ENCODE results near the gene COPS6. TPM values are rescaled to one million over a fixed set of nuclear protein-coding genes. Genes with fewer than 3 reads are reported as not detected.

COPS6 gene
- total RNA-seq, 2 donors from 2014 or later = 109 to 121 TPM

- H3K9ac ChIP-seq (ENCODE audit: extremely low read depth, low read length, poor library complexity, severe bottlenecking) = no peak overlapping the region
- peaks cover 4% of the 10 kb centered on the region for H3K9me3 Mint-ChIP-seq
- H3K27ac Mint-ChIP-seq = no peak overlapping the region
- no peaks in the 10 kb centered on the region for H3K27me3 ChIP-seq (ENCODE audit: control insufficient read depth, insufficient read depth, low read length, poor library complexity, severe bottlenecking)
- WGBS, 2 experiments (ENCODE audit: insufficient coverage in 1 of 2, insufficient read length in 1 of 2) = 91 to 94% methylated on average over 3 of the region's 3 CpGs
- no peak overlapping the region for H3K4me3 Mint-ChIP-seq
- H3K36me3 ChIP-seq (ENCODE audit: control insufficient read depth, insufficient read depth, low read length) = peaks cover 3% of the 10 kb centered on the region
- no peak for TF ChIP-seq CTCF (conservative IDR thresholded peaks at IDR 0.05)
- H3K27ac ChIP-seq (ENCODE audit: low read depth, low read length) = no peak overlapping the region
- no peak overlapping the region for H3K4me3 ChIP-seq (ENCODE audit: low read length)
- H3K4me1 ChIP-seq (ENCODE audit: control insufficient read depth, insufficient read depth, low read length) = no peaks in the 10 kb centered on the region
- H3K4me1 Mint-ChIP-seq = peaks cover 15% of the 10 kb centered on the region
- H3K36me3 Mint-ChIP-seq (ENCODE audit: low read depth) = peaks cover 7% of the 10 kb centered on the region
- DNase-seq = no peak
- no peaks in the 10 kb centered on the region for H3K9me3 ChIP-seq (ENCODE audit: control insufficient read depth, low read length)
- no peaks in the 10 kb centered on the region for H3K27me3 Mint-ChIP-seq (ENCODE audit: insufficient read depth)
Observed at GRCh38 chr7:100085515-100085914, 3.3 kb upstream of the COPS6 start.

GRCh38 chr7:100087055-100087750 is 1.6 kb upstream of the COPS6 start:
- Mint-ChIP-seq H3K36me3 (ENCODE audit: low read depth) (peaks cover 18% of the 10 kb centered on the region), H3K27ac (no peak overlapping the region), H3K9me3 (no peaks in the 10 kb centered on the region), H3K4me1 (peaks cover 12% of the 10 kb centered on the region), H3K4me3 (no peak overlapping the region), H3K27me3 (ENCODE audit: insufficient read depth) (no peaks in the 10 kb centered on the region)
- no peaks in the 10 kb centered on the region for H3K9me3 ChIP-seq (ENCODE audit: control insufficient read depth, low read length)
- no peak overlapping the region for H3K4me3 ChIP-seq (ENCODE audit: low read length)
- H3K27me3 ChIP-seq (ENCODE audit: control insufficient read depth, insufficient read depth, low read length, poor library complexity, severe bottlenecking) = no peaks in the 10 kb centered on the region
- 65 to 91% methylated on average over 5 to 10 of the region's 10 CpGs for WGBS, 2 experiments (ENCODE audit: insufficient coverage in 1 of 2, insufficient read length in 1 of 2)
- peaks cover 20% of the 10 kb centered on the region for H3K36me3 ChIP-seq (ENCODE audit: control insufficient read depth, insufficient read depth, low read length)
- no peak overlapping the region for H3K27ac ChIP-seq (ENCODE audit: low read depth, low read length)
- no peaks in the 10 kb centered on the region for H3K4me1 ChIP-seq (ENCODE audit: control insufficient read depth, insufficient read depth, low read length)
- no peak for TF ChIP-seq CTCF (conservative IDR thresholded peaks at IDR 0.05)
- no peak for DNase-seq
- H3K9ac ChIP-seq (ENCODE audit: extremely low read depth, low read length, poor library complexity, severe bottlenecking) = no peak overlapping the region

GRCh38 chr7:100088095-100088620 is 611 bp upstream of the COPS6 start:
- WGBS, 2 experiments (ENCODE audit: insufficient coverage in 1 of 2, insufficient read length in 1 of 2) = 88 to 94% methylated on average over 8 to 11 of the region's 11 CpGs
- H3K27ac Mint-ChIP-seq = peak overlapping the region; percentile 94
- peak overlapping the region; percentile 68 for H3K9ac ChIP-seq (ENCODE audit: extremely low read depth, low read length, poor library complexity, severe bottlenecking)

More at GRCh38 chr7:100088095-100088620, 611 bp upstream of the COPS6 start:
- H3K4me3 Mint-ChIP-seq = peak overlapping the region; percentile 91
- no peak for TF ChIP-seq CTCF (conservative IDR thresholded peaks at IDR 0.05)
- H3K27me3 Mint-ChIP-seq (ENCODE audit: insufficient read depth) = no peaks in the 10 kb centered on the region
- Histone ChIP-seq H3K9me3 (ENCODE audit: control insufficient read depth, low read length) (no peaks in the 10 kb centered on the region), H3K27ac (ENCODE audit: low read depth, low read length) (peak overlapping the region; percentile 62), H3K4me1 (ENCODE audit: control insufficient read depth, insufficient read depth, low read length) (no peaks in the 10 kb centered on the region), H3K4me3 (ENCODE audit: low read length) (peak overlapping the region; percentile 92), H3K27me3 (ENCODE audit: control insufficient read depth, insufficient read depth, low read length, poor library complexity, severe bottlenecking) (no peaks in the 10 kb centered on the region), H3K36me3 (ENCODE audit: control insufficient read depth, insufficient read depth, low read length) (peaks cover 30% of the 10 kb centered on the region)
- H3K4me1 Mint-ChIP-seq = peaks cover 7% of the 10 kb centered on the region
- H3K36me3 Mint-ChIP-seq (ENCODE audit: low read depth) = peaks cover 28% of the 10 kb centered on the region
- no peak for DNase-seq
- no peaks in the 10 kb centered on the region for H3K9me3 Mint-ChIP-seq

All from endodermal cell (in vitro differentiated cells).